ENCODE data around the gene INTS1. TPM values are rescaled to one million over a fixed set of nuclear protein-coding genes. Genes with fewer than 3 reads are reported as not detected.

Gene INTS1
- total RNA-seq, 4 donors from 2014 or later, result 45.7 to 96.5 (median 75.8) TPM

- Histone ChIP-seq H3K9me3 (no peaks in the 10 kb centered on the region), H3K27ac (no peak overlapping the region), H3K27me3 (no peaks in the 10 kb centered on the region), H3K4me3 (no peak overlapping the region), H3K4me1 (no peaks in the 10 kb centered on the region), H3K36me3 (peaks cover 100% of the 10 kb centered on the region)
- 79% methylated on average over 33 of the region's 33 CpGs for WGBS
- no peak for DNase-seq (ENCODE audit: low spot score in 2 of 2)
- TF ChIP-seq POLR2AphosphoS5 (IDR thresholded peaks at IDR 0.05) (no peak), EP300 (IDR thresholded peaks at IDR 0.05) (no peak), CTCF (IDR thresholded peaks at IDR 0.05) (no peak), POLR2A (IDR thresholded peaks at IDR 0.05) (no peak)
Observed at GRCh38 chr7:1492640-1493039, 11.5 kb downstream of the INTS1 start.

- Histone ChIP-seq H3K4me3 (no peak overlapping the region), H3K9me3 (no peaks in the 10 kb centered on the region), H3K4me1 (no peaks in the 10 kb centered on the region), H3K36me3 (peaks cover 100% of the 10 kb centered on the region), H3K27ac (no peak overlapping the region), H3K27me3 (no peaks in the 10 kb centered on the region)
- 95% methylated on average over 10 of the region's 10 CpGs for WGBS
- DNase-seq (ENCODE audit: low spot score in 2 of 2), result no peak
- TF ChIP-seq CTCF (IDR thresholded peaks at IDR 0.05) (no peak), EP300 (IDR thresholded peaks at IDR 0.05) (no peak), POLR2A (IDR thresholded peaks at IDR 0.05) (no peak), POLR2AphosphoS5 (IDR thresholded peaks at IDR 0.05) (no peak)
Observed at GRCh38 chr7:1492221-1492620, 12.0 kb downstream of the INTS1 start.

- Histone ChIP-seq H3K4me3 (no peak overlapping the region), H3K9me3 (no peaks in the 10 kb centered on the region), H3K27me3 (no peaks in the 10 kb centered on the region), H3K4me1 (no peaks in the 10 kb centered on the region), H3K36me3 (peaks cover 99% of the 10 kb centered on the region), H3K27ac (no peak overlapping the region)
- no peak for TF ChIP-seq EP300 (IDR thresholded peaks at IDR 0.05)
- no peak for TF ChIP-seq POLR2A (IDR thresholded peaks at IDR 0.05)
- no peak for TF ChIP-seq CTCF (IDR thresholded peaks at IDR 0.05)
- TF ChIP-seq POLR2AphosphoS5 (IDR thresholded peaks at IDR 0.05), result no peak
- 92% methylated on average over 19 of the region's 19 CpGs for WGBS
- DNase-seq (ENCODE audit: low spot score in 2 of 2), result no peak
Observed at GRCh38 chr7:1490837-1491236, 13.4 kb downstream of the INTS1 start.

GRCh38 chr7:1489336-1489735, 14.9 kb downstream of the INTS1 start:
- TF ChIP-seq CTCF (IDR thresholded peaks at IDR 0.05), result no peak
- no peak for TF ChIP-seq POLR2AphosphoS5 (IDR thresholded peaks at IDR 0.05)
- no peak for TF ChIP-seq EP300 (IDR thresholded peaks at IDR 0.05)
- TF ChIP-seq POLR2A (IDR thresholded peaks at IDR 0.05), result no peak
- Histone ChIP-seq H3K27ac (no peak overlapping the region), H3K27me3 (no peaks in the 10 kb centered on the region), H3K4me1 (no peaks in the 10 kb centered on the region), H3K9me3 (no peaks in the 10 kb centered on the region), H3K4me3 (no peak overlapping the region), H3K36me3 (peaks cover 99% of the 10 kb centered on the region)
- DNase-seq (ENCODE audit: low spot score in 2 of 2), result no peak
- no CpG with 5 or more reads among the region's 18 CpGs for WGBS

- Histone ChIP-seq H3K4me1 (no peaks in the 10 kb centered on the region), H3K27me3 (no peaks in the 10 kb centered on the region), H3K9me3 (no peaks in the 10 kb centered on the region), H3K4me3 (no peak overlapping the region), H3K27ac (no peak overlapping the region), H3K36me3 (peaks cover 99% of the 10 kb centered on the region)
- DNase-seq (ENCODE audit: low spot score in 2 of 2), result no peak
- TF ChIP-seq POLR2AphosphoS5 (IDR thresholded peaks at IDR 0.05) (no peak), CTCF (IDR thresholded peaks at IDR 0.05) (no peak), EP300 (IDR thresholded peaks at IDR 0.05) (no peak), POLR2A (IDR thresholded peaks at IDR 0.05) (no peak)
- 80% methylated on average over 18 of the region's 20 CpGs for WGBS
Observed at GRCh38 chr7:1488016-1488415, 16.2 kb downstream of the INTS1 start.
